A549 (cell line): ENCODE measurements around the gene SYNE4. TPM values are rescaled to one million over a fixed set of nuclear protein-coding genes. Genes with fewer than 3 reads are reported as not detected.
A peak's percentile ranks its signal among the peaks of the same experiment; 100 is the strongest.

Experiments
- ATAC-seq, 2 experiments: fragments of 200-7000 bp in 1 of 2; fragments of >200 bp in 1 of 2; cut with Nextera tagmentation in 1 of 2; cut with Tn5 transposase in 1 of 2; 3 replicates each; pipeline versions ENCODE4 v1.8.0 to v1.9.1; 2018 to 2020; ENCODE audit warnings: mild to moderate bottlenecking in 1 of 2, moderate library complexity in 1 of 2
- CTCF ChIA-PET: fragments of 300-600 bp; sonication (Branson Sonifier 250); formaldehyde crosslinking; extraction: SDS; loops from one replicate; lab custom pipeline; 2021; ENCODE audit warnings: antibody characterized with exemption, inconsistent platforms; lab: Yijun Ruan, JAX
- POLR2A ChIA-PET: fragments of 350-600 bp; formaldehyde crosslinking; extraction: SDS; loops from one replicate; lab custom pipeline; 2021; ENCODE audit warnings: antibody characterized with exemption, inconsistent platforms; lab: Yijun Ruan, JAX
- DNase-seq, 2 experiments: peaks; one replicate each; pipeline versions ENCODE4 v3.0.0 to v3.0.0-alpha.2; 2011 to 2016; ENCODE audit warnings: low read depth in 1 of 2, low spot score in 1 of 2
- FAIRE-seq: peaks from 2 replicates; lab custom pipeline; 2011; peaks lifted over from hg19 to GRCh38; lab: Jason Lieb, UNC
- H3K27ac ChIP-seq, 2 experiments: fragments of >200 bp; sonication (Bioruptor Twin); formaldehyde crosslinking; 3 replicates each; pipeline ENCODE4 v1.5.1; 2016 to 2017
- H3K4me1 ChIP-seq: fragments of >200 bp; sonication (Bioruptor Twin); formaldehyde crosslinking; 3 replicates; pipeline ENCODE4 v1.6.1; 2016
- H3K4me2 ChIP-seq: fragments of >200 bp; sonication (Bioruptor Twin); formaldehyde crosslinking; 3 replicates; pipeline ENCODE4 v1.6.1; 2016
- H3K4me3 ChIP-seq: fragments of >200 bp; sonication (Bioruptor Twin); formaldehyde crosslinking; 3 replicates; pipeline ENCODE4 v1.5.1; 2016
- H3K9me3 ChIP-seq: fragments of >200 bp; sonication (Bioruptor Twin); formaldehyde crosslinking; 3 replicates; pipeline ENCODE4 v1.6.1; 2016
- BCL3 ChIP-seq: fragments of >200 bp; sonication (Bioruptor Twin); formaldehyde crosslinking; IDR thresholded peaks from 3 replicates; pipeline ENCODE4 v1.6.1; 2016
- CEBPB ChIP-seq, 2 experiments: fragments of >200 bp in 1 of 2; sonication (Bioruptor Twin) in 1 of 2; formaldehyde crosslinking in 1 of 2; IDR thresholded peaks; 2 replicates each; pipeline ENCODE4 v1.6.1; 2012 to 2016
- CHD2 ChIP-seq: fragments of 150-350 bp; IDR thresholded peaks from 2 replicates; pipeline ENCODE4 v1.6.1; 2014; ENCODE audit warnings: low read length; ENCODE audit not compliant: partially characterized antibody
- EP300 ChIP-seq, 2 experiments: fragments of >200 bp; sonication (Bioruptor Twin); formaldehyde crosslinking; IDR thresholded peaks; 2 replicates in 1 of 2; 3 replicates in 1 of 2; pipeline ENCODE4 v1.6.1; 2016 to 2017
- FOSB ChIP-seq: fragments of 250-450 bp; sonication (Bioruptor Pico); IDR thresholded peaks from 2 replicates; pipeline ENCODE4 v1.5.0; 2020; ENCODE audit warnings: mild to moderate bottlenecking, moderate library complexity
- FOSL2 ChIP-seq, 2 experiments: fragments of 450-650 bp in 1 of 2; fragments of >200 bp in 1 of 2; sonication (Bioruptor Twin) in 1 of 2; formaldehyde crosslinking; IDR thresholded peaks; 2 replicates each; pipeline versions ENCODE4 v1.5.0 to v1.6.1; 2016 to 2020; ENCODE audit warnings: mild to moderate bottlenecking in 1 of 2, moderate library complexity in 1 of 2
- FOXS1 ChIP-seq: fragments of 250-450 bp; sonication (Bioruptor Pico); IDR thresholded peaks from 2 replicates; pipeline ENCODE4 v1.5.0; 2020; ENCODE audit warnings: mild to moderate bottlenecking, moderate library complexity
- GATA3 ChIP-seq: IDR thresholded peaks from 2 replicates; pipeline ENCODE4 v1.6.1; 2012; ENCODE audit warnings: borderline replicate concordance
- HDAC2 ChIP-seq: fragments of 200-600 bp; sonication (generic); IDR thresholded peaks from 2 replicates; pipeline ENCODE4 v1.6.1; 2016
- HEYL ChIP-seq: fragments of 250-450 bp; sonication (Bioruptor Pico); IDR thresholded peaks from 2 replicates; pipeline ENCODE4 v1.8.0; 2021; ENCODE audit warnings: mild to moderate bottlenecking, moderate library complexity
- HOXB5 ChIP-seq: fragments of 250-450 bp; sonication (Bioruptor Pico); IDR thresholded peaks from 2 replicates; pipeline ENCODE4 v1.5.0; 2020; ENCODE audit warnings: mild to moderate bottlenecking, moderate library complexity
- NFE2L2 ChIP-seq: fragments of 150-350 bp; conservative IDR thresholded peaks from 2 replicates; pipeline ENCODE4 v1.6.1; 2014; ENCODE audit warnings: low read length
- RFX5 ChIP-seq: fragments of 450-650 bp; IDR thresholded peaks from 2 replicates; pipeline ENCODE4 v1.7.1; 2014; ENCODE audit warnings: antibody characterized with exemption, mild to moderate bottlenecking, moderate library complexity
- TFCP2L1 ChIP-seq: fragments of 250-450 bp; sonication (Bioruptor Pico); IDR thresholded peaks from 2 replicates; pipeline ENCODE4 v1.5.0; 2021; ENCODE audit warnings: mild to moderate bottlenecking
- TP53 ChIP-seq: fragments of 250-450 bp; sonication (Bioruptor Pico); IDR thresholded peaks from 2 replicates; pipeline ENCODE4 v1.5.0; 2021; ENCODE audit warnings: mild to moderate bottlenecking, moderate library complexity
- ZSCAN20 ChIP-seq: fragments of 250-450 bp; sonication (Bioruptor Pico); IDR thresholded peaks from 2 replicates; pipeline ENCODE4 v1.8.0; 2022; ENCODE audit warnings: mild to moderate bottlenecking, moderate library complexity
- WGBS: methylation state at CpG from one replicate; pipeline ENCODE4 v1.1.6; 2017; ENCODE audit errors: missing lambda C conversion rate; 5-methylcytosine and 5-hydroxymethylcytosine counted together
- polyA plus RNA-seq, 4 experiments: library from polyadenylated mRNA; depleted of rRNA in 3 of 4; stranded (reverse); fragments of >200 nt; fragmentation: RNase III in 1 of 4; extraction: RNeasy Plus Mini Kit Qiagen cat#74134 plus additional on column Dnase treatment in 1 of 4; gene quantifications; 2 replicates in 3 of 4; 3 replicates in 1 of 4; pipeline ENCODE4 v1.2.3, GENCODE V29; 2011 to 2017
- TF ChIP-seq, protein P1 (sequence below): fragments of 200-600 bp; sonication (generic); IDR thresholded peaks from 2 replicates; pipeline ENCODE4 v1.6.1; 2016; ENCODE audit warnings: antibody characterized with exemption, mild to moderate bottlenecking, moderate library complexity
- TF ChIP-seq, protein P2 (sequence below): fragments of 250-450 bp; sonication (Bioruptor Pico); IDR thresholded peaks from 2 replicates; pipeline ENCODE4 v1.5.0; 2020; ENCODE audit warnings: low read depth, mild to moderate bottlenecking, moderate library complexity

Gene SYNE4
- polyA plus RNA-seq, 2 of the 4 experiments (the other 2 are of a cell fraction) = 0.37 to 0.56 TPM

DNA sequence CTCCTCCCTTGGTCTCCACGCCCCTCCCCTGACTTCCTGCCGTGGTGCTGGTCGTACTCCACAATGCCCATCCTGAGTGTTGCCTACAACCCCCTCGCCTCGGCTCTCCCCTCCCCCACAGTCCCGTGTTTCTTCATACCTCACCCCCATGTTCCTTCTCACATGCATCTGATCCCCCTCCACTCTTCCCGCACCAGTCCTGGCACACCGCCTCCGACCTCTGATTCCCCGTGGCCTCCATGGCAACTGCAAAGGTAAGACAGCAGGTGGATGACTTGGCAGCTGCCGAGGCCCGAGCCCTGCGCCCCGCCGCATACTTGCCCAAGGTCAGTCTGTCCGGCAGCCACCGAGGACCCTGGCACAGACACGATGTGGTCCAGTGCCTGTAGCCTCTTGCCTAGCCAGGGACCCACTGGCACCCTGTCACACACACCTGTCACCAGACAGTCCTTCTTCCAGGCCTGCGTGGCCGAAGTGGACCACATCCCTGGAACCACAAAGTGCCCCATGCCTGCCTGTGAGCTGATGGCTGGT, 29.7 kb downstream of the SYNE4 start:
- ATAC-seq = no peak
- Histone ChIP-seq H3K27ac (no peak overlapping the region), H3K4me1 (no peaks in the 10 kb centered on the region), H3K9me3 (0 out of 3 replicates have a peak, but pooled peaks cover 3% of the 10 kb centered on the region), H3K4me2 (no peak overlapping the region)
- WGBS = 36% methylated on average over 20 of the region's 20 CpGs
- no peak for TF ChIP-seq FOSB (CRISPR knock-in tag)
- TF ChIP-seq NFE2L2 = no peak
- TF ChIP-seq TP53 (CRISPR knock-in tag) = no peak
- TF ChIP-seq, all 56 proteins: peak for 0
- POLR2A ChIA-PET = interaction anchor here (0.7 kb wide), 1 partner anchor 136 kb away, joined by 5 read pairs; the partner anchor contains the start of gene POLR2I
- CTCF ChIA-PET = interaction anchor here (0.6 to 1.7 kb wide), 7 partner anchors 8 to 162 kb away, joined by 3 to 7 read pairs (median 4); no protein-coding TSS in a partner anchor
- DNase-seq = no peak
- FAIRE-seq = no peak
- no peak overlapping the region for H3K4me3 ChIP-seq

DNA sequence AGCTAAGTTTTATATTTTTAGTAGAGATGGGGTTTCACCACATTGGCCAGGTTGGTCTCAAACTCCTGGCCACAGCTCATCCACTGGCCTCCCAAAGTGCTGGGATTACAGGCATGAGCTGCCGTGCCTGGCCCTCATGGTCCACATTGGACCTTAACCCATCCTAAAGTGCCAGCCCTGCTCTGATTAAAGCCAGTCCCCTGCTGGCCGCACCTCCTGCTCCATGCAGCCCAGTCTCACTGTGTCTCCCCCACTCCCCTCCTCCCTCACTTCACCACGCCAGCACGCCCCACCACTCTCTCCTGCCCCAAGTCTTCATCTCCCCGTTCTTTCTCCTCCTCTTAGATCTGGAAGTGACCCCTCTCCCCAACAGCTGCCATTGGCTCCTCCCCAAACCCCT, 30.3 kb downstream of the SYNE4 start:
- Histone ChIP-seq H3K9me3 (0 out of 3 replicates have a peak, but pooled peaks cover 3% of the 10 kb centered on the region), H3K4me3 (no peak overlapping the region), H3K27ac (no peak overlapping the region), H3K4me2 (no peak overlapping the region), H3K4me1 (no peaks in the 10 kb centered on the region)
- ChIA-PET CTCF (interaction anchor here (0.6 to 2.6 kb wide), 5 partner anchors 10 to 96 kb away, joined by 3 to 10 read pairs (median 4); no protein-coding TSS in a partner anchor), POLR2A (no interaction called here)
- no peak for FAIRE-seq
- TF ChIP-seq, protein P1, sequence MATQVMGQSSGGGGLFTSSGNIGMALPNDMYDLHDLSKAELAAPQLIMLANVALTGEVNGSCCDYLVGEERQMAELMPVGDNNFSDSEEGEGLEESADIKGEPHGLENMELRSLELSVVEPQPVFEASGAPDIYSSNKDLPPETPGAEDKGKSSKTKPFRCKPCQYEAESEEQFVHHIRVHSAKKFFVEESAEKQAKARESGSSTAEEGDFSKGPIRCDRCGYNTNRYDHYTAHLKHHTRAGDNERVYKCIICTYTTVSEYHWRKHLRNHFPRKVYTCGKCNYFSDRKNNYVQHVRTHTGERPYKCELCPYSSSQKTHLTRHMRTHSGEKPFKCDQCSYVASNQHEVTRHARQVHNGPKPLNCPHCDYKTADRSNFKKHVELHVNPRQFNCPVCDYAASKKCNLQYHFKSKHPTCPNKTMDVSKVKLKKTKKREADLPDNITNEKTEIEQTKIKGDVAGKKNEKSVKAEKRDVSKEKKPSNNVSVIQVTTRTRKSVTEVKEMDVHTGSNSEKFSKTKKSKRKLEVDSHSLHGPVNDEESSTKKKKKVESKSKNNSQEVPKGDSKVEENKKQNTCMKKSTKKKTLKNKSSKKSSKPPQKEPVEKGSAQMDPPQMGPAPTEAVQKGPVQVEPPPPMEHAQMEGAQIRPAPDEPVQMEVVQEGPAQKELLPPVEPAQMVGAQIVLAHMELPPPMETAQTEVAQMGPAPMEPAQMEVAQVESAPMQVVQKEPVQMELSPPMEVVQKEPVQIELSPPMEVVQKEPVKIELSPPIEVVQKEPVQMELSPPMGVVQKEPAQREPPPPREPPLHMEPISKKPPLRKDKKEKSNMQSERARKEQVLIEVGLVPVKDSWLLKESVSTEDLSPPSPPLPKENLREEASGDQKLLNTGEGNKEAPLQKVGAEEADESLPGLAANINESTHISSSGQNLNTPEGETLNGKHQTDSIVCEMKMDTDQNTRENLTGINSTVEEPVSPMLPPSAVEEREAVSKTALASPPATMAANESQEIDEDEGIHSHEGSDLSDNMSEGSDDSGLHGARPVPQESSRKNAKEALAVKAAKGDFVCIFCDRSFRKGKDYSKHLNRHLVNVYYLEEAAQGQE = no peak
- TF ChIP-seq GATA3 = no peak
- no peak for TF ChIP-seq FOXS1 (CRISPR knock-in tag)
- TF ChIP-seq, protein P2, sequence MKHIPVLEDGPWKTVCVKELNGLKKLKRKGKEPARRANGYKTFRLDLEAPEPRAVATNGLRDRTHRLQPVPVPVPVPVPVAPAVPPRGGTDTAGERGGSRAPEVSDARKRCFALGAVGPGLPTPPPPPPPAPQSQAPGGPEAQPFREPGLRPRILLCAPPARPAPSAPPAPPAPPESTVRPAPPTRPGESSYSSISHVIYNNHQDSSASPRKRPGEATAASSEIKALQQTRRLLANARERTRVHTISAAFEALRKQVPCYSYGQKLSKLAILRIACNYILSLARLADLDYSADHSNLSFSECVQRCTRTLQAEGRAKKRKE (CRISPR knock-in tag) = no peak
- TF ChIP-seq TFCP2L1 = no peak
- no peak for TF ChIP-seq ZSCAN20
- TF ChIP-seq CHD2 = no peak
- no peak for TF ChIP-seq HOXB5 (CRISPR knock-in tag)
- TF ChIP-seq FOSL2 (IDR thresholded peaks at IDR 0.05) = no peak
- no peak for TF ChIP-seq FOSL2 (CRISPR knock-in tag; IDR thresholded peaks at IDR 0.05)
- no peak for TF ChIP-seq CEBPB (IDR thresholded peaks at IDR 0.05)
- TF ChIP-seq RFX5 = no peak
- no peak for TF ChIP-seq EP300 (IDR thresholded peaks at IDR 0.05)
- no peak for TF ChIP-seq HEYL
- TF ChIP-seq BCL3 = no peak
- no peak for TF ChIP-seq HDAC2
- ATAC-seq = peak; percentile 37 to 40; a peak in 5 of 6 replicates
- no peak for DNase-seq
- 12% methylated on average over 5 of the region's 5 CpGs for WGBS
